Peyer's patch (tissue), 4 donors: ENCODE data around the gene EPOP. TPM values are rescaled to one million over a fixed set of nuclear protein-coding genes. Genes with fewer than 3 reads are reported as not detected.

Experiments
- DNase-seq, 3 donors: peaks; one replicate each; pipeline ENCODE4 v3.0.0-alpha.2; 2017 to 2019
- H3K27ac ChIP-seq, 4 donors: fragments of 200-600 bp; sonication (generic); one replicate each; pipeline ENCODE4 v1.5.1; 2016 to 2019
- H3K27me3 ChIP-seq, 2 donors: fragments of 200-600 bp; sonication (generic); one replicate each; pipeline ENCODE4 v1.5.1; 2019
- H3K36me3 ChIP-seq, 3 donors: fragments of 200-600 bp; sonication (generic); one replicate each; pipeline ENCODE4 v1.5.1; 2016 to 2019
- H3K4me1 ChIP-seq, 4 donors: fragments of 200-600 bp; sonication (generic); one replicate each; pipeline ENCODE4 v1.5.1; 2016 to 2019
- H3K4me3 ChIP-seq, 4 donors: fragments of 200-600 bp; sonication (generic); 1 replicate in 3 of 4; 2 replicates in 1 of 4; pipeline ENCODE4 v1.5.1; 2016 to 2019; ENCODE audit warnings: mild to moderate bottlenecking in 1 of 4
- H3K9me3 ChIP-seq, 4 donors: fragments of 200-600 bp; sonication (generic); one replicate each; pipeline ENCODE4 v1.5.1; 2016 to 2019; ENCODE audit warnings: mild to moderate bottlenecking in 1 of 4
- POLR2A ChIP-seq, 2 donors: fragments of 450-650 bp; IDR thresholded peaks; one replicate each; pipeline ENCODE4 v1.5.1; 2017; ENCODE audit warnings: antibody characterized with exemption in 2 of 2, mild to moderate bottlenecking in 2 of 2, moderate library complexity in 2 of 2
- total RNA-seq, 4 donors: library from RNA; depleted of rRNA; stranded (reverse); fragments of >200 nt; gene quantifications; one replicate each; pipeline ENCODE4 v1.1.0, GENCODE V29; 2016
- TF ChIP-seq, protein P1 (sequence below), 6 experiments: fragments of 450-650 bp in 4 of 6; fragments of 200-600 bp in 2 of 6; sonication (generic) in 1 of 6; IDR thresholded peaks; one replicate each; pipeline ENCODE4 v1.5.1; 2017 to 2019; ENCODE audit warnings: antibody characterized with exemption in 6 of 6, mild to moderate bottlenecking in 3 of 6, moderate library complexity in 1 of 6

The EPOP gene
- total RNA-seq, 4 donors from 2014 or later: 0.54 to 3.3 TPM; not detected in 2

DNA sequence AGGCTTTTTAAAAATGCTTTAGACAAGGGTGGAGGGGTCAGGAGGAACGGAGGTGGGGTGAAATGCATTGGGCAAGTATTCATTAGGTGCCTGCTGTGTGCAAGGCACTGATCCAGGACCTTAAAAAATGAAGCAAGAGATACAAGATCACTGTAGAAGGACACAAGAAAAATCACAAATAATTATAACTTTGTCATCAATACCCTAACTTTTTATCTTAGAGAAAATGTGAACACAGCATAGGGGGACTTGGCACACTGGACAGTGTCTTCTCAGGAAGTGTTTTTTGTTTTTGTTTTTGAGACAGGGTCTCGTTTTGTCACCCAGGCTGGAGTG lies 7.0 kb downstream of the EPOP start:
- Histone ChIP-seq H3K4me1 (peaks cover 0 to 9% (median 0%) of the 10 kb centered on the region in 4 donors), H3K27ac (no peak overlapping the region), H3K4me3 (no peak overlapping the region), H3K36me3 (no peaks in the 10 kb centered on the region), H3K27me3 (peaks cover 0 to 23% of the 10 kb centered on the region in 2 donors), H3K9me3 (no peaks in the 10 kb centered on the region)
- TF ChIP-seq, protein P1, sequence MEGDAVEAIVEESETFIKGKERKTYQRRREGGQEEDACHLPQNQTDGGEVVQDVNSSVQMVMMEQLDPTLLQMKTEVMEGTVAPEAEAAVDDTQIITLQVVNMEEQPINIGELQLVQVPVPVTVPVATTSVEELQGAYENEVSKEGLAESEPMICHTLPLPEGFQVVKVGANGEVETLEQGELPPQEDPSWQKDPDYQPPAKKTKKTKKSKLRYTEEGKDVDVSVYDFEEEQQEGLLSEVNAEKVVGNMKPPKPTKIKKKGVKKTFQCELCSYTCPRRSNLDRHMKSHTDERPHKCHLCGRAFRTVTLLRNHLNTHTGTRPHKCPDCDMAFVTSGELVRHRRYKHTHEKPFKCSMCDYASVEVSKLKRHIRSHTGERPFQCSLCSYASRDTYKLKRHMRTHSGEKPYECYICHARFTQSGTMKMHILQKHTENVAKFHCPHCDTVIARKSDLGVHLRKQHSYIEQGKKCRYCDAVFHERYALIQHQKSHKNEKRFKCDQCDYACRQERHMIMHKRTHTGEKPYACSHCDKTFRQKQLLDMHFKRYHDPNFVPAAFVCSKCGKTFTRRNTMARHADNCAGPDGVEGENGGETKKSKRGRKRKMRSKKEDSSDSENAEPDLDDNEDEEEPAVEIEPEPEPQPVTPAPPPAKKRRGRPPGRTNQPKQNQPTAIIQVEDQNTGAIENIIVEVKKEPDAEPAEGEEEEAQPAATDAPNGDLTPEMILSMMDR (IDR thresholded peaks at IDR 0.05): no peak
- no peak for TF ChIP-seq POLR2A (IDR thresholded peaks at IDR 0.05)
- DNase-seq: no peak

DNA sequence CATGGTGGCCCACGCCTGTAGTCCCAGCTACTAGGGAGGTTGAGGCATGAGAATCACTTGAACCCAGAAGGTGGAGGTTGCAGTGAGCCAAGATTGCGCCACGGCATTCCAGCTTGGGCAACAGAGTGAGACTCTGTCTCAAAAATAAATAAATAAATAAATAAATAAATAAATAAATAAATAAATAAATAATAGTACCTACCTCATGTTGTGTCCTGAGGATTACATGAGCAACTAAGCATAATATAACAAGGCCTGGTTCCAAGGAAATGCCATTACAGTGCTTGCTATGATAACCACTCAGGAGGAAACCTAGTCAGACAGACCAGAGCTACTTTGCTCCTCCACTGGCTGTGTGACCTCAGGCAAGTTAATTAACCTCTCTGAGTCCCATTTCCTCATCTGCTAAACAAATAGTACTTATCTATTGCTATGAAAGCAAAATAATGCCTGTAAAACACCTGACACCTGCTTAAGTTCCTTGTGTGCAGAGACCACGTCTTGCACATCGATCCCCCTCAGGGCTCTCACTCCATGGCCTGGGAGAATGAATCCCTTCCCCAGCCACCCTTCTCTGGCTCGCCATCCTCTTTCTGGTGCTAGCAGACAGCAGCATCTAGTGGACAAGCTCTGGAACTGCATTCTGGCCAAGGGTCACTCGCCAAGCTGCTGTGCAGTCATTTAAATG lies 7.5 kb downstream of the EPOP start:
- Histone ChIP-seq H3K9me3 (no peaks in the 10 kb centered on the region), H3K4me1 (peaks cover 0 to 7% (median 0%) of the 10 kb centered on the region in 4 donors), H3K4me3 (no peak overlapping the region), H3K36me3 (no peaks in the 10 kb centered on the region), H3K27me3 (peaks cover 0 to 20% of the 10 kb centered on the region in 2 donors), H3K27ac (no peak overlapping the region)
- no peak for TF ChIP-seq POLR2A (IDR thresholded peaks at IDR 0.05)
- TF ChIP-seq, protein P1 (IDR thresholded peaks at IDR 0.05): peak; percentile 84 to 99 (median 97)
- DNase-seq: peak; percentile 44 to 84 (median 65)

DNA sequence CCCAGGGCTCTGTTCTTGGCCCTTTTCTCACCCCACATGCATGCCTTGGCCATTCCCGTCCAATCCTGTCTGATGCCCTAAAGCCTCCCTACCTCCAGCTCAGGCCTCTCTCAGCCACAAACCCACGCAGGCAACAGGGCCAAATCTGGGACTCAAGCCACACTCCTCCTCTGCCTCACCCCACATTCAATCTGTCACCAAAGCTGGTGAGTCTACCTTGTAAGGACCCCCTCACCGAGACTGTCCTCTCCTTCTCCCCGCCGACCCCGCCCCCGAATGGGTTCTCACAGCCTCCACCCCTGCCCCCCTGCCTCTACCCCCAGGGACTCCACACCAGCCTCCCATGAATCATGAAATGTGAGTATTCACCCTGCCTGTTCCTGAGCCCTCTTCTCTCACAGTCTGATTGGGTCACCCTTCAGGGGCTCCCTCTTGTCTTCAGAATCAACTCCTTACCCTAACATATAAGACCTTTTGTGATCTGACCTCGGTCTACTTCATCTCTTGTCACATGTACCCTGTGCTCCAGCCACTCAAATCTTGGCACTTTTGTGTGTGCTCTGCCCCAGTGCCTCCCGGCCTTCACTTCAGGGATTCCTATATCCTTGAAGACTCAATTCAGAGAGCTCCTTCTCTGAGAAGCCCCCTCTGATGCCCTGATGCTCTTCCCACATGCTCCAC lies 10.7 kb downstream of the EPOP start:
- no peaks in the 10 kb centered on the region for H3K27me3 ChIP-seq
- H3K36me3 ChIP-seq: no peaks in the 10 kb centered on the region
- H3K4me3 ChIP-seq: no peak overlapping the region
- DNase-seq: no peak
- no peak overlapping the region for H3K27ac ChIP-seq
- no peak for TF ChIP-seq POLR2A (IDR thresholded peaks at IDR 0.05)
- TF ChIP-seq, protein P1 (IDR thresholded peaks at IDR 0.05): no peak
- H3K9me3 ChIP-seq: no peaks in the 10 kb centered on the region
- H3K4me1 ChIP-seq: no peaks in the 10 kb centered on the region

DNA sequence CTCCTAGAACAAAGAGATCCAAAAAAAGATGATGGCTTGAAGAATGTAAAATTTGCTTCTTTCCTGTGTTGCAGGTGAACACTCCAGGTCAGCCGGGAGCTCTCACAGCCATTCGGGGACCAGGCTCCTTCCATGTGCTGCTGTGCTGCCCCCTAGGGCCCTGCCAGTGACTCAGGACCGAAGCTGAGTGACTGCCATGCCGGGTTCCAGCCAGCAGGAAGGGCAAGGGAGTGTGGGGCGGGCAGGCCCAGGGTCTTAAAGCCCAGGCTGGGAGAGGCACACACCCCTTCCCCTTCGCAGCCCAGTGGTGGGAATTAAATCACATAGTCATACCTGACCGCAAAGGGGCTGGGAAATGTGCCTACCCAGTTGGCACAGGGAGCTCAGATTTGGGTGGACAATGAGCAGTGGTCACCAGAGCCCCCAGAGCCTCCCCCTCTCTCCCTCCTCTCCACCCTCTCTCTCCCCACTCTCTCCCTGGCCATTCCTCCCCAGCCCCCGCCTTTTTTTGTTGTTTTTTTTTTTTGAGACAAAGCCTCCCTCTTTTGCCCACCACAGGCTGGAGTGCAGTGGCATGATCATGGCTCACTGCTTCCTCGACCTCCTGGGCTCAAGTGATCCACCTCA lies 11.5 kb downstream of the EPOP start:
- TF ChIP-seq POLR2A (IDR thresholded peaks at IDR 0.05): no peak
- TF ChIP-seq, protein P1 (IDR thresholded peaks at IDR 0.05): peak in 5 of 6 experiments; percentile 12 to 78 (median 66)
- Histone ChIP-seq H3K4me1 (no peaks in the 10 kb centered on the region), H3K9me3 (no peaks in the 10 kb centered on the region), H3K27ac (no peak overlapping the region), H3K27me3 (no peaks in the 10 kb centered on the region), H3K4me3 (no peak overlapping the region), H3K36me3 (no peaks in the 10 kb centered on the region)
- DNase-seq: peak in 2 of 3 donors; percentile 72 to 79

DNA sequence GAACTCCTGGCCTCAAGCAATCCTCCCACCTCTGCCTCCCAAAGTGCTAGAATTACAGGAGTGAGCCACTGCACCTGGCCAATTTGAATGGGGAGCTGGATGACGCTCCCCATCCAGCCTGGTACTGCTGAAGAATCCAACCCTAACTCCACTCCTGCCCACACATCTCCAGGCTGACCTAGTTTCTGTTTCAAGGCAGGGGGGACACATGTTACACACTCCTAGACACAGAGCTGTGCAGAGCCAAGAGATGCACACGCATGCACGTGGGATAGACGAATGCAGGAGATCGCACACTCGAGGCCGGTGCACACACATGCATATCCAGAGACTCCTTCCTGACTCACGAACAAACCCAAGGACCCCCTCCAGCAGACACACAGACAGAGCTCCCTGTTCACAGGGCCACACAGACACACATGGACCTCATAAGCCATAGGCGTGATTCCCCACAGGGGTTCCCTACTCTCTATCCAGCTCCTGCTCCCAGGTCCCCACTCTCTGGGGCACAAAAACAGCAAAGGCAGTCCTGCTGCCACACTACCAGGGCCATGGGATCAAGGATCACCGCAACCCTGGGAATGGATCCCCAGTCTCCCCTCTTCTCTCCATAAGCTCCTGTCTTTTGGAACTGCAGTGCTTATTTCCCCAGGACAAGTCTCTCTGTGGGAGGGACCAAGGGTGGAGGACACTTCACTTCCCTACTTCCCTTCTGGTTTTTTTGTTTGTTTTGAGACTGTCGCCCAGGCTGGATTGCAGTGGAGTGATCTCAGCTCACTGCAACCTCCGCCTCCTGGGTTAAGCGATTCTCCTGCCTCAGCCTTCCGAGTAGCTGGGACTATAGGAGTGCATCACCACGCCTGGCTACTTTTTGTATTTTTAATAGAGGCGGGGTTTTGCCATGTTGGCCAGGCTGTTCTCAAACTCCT lies 14.4 kb downstream of the EPOP start:
- no peak for DNase-seq
- no peak for TF ChIP-seq POLR2A (IDR thresholded peaks at IDR 0.05)
- TF ChIP-seq, protein P1 (IDR thresholded peaks at IDR 0.05): no peak
- Histone ChIP-seq H3K4me1 (no peaks in the 10 kb centered on the region), H3K27me3 (no peaks in the 10 kb centered on the region), H3K9me3 (no peaks in the 10 kb centered on the region), H3K4me3 (no peak overlapping the region), H3K27ac (no peak overlapping the region), H3K36me3 (no peaks in the 10 kb centered on the region)
